ENCODE results near the gene PIGB. TPM values are rescaled to one million over a fixed set of nuclear protein-coding genes. Genes with fewer than 3 reads are reported as not detected.

PIGB gene
- total RNA-seq, 2 experiments from 2014 or later = 21.5 to 21.6 TPM

- TF ChIP-seq CTCF (IDR thresholded peaks at IDR 0.05) = no peak
- peaks cover 15% of the 10 kb centered on the region for H3K36me3 Mint-ChIP-seq (ENCODE audit: low read depth)
- no peaks in the 10 kb centered on the region for H3K9me3 ChIP-seq (ENCODE audit: control insufficient read depth in 1 of 2, insufficient read depth in 1 of 2, low read length in 2 of 2)
- H3K27me3 Mint-ChIP-seq = no peaks in the 10 kb centered on the region
- peaks cover 3% of the 10 kb centered on the region for H3K36me3 ChIP-seq (ENCODE audit: insufficient read depth, low read length)
- H3K27ac Mint-ChIP-seq = no peak overlapping the region
- H3K27me3 ChIP-seq (ENCODE audit: control insufficient read depth in 1 of 2, insufficient read depth in 2 of 2, low read length in 2 of 2) = no peaks in the 10 kb centered on the region
- H3K27ac ChIP-seq (ENCODE audit: low read depth in 1 of 2, low read length in 2 of 2) = no peak overlapping the region
- ATAC-seq (ENCODE audit: poor library complexity) (no peak), DNase-seq (peak in 3 of 14 experiments; percentile 13 to 19 (median 18))
- no peaks in the 10 kb centered on the region for H3K9me3 Mint-ChIP-seq
- H3K4me3 ChIP-seq (ENCODE audit: low read length) = no peak overlapping the region
- H3K4me1 Mint-ChIP-seq (ENCODE audit: low read depth) = peaks cover 64% of the 10 kb centered on the region
- POLR2A ChIA-PET = no interaction called here
- intact Hi-C loops (cut with DNase I, micrococcal nuclease) = no loop called here
- CTCF ChIA-PET = no interaction called here
- H3K4me3 Mint-ChIP-seq = no peak overlapping the region
- peaks cover 24% of the 10 kb centered on the region for H3K4me1 ChIP-seq (ENCODE audit: insufficient read depth, low read length)
Measured at GRCh38 chr15:55403531-55403930, 84.5 kb downstream of the PIGB start.

Small RNA genes lying within 50 kb of the gene (microRNA-seq; reads per million reads assigned to microRNA genes)
- gene MIR628 (ENCODE audit: borderline microRNAs expressed, borderline replicate concordance) = 26.9 reads per million, percentile 52 among the genes with 10 or more reads in this experiment

Other genes with a start within 250 kb of the PIGB start
- gene RSL24D1, start 122.3 kb upstream of the PIGB start, total RNA-seq = 100 to 1,000 TPM; 163 to 164 TPM
- 1 to 10 TPM; 9.0 TPM for gene RAB27A, start 29.4 kb upstream of the PIGB start, total RNA-seq
- 10 to 100 TPM in 1 of 2 experiments, 1 to 10 TPM in 1; 6.2 to 10.1 TPM for gene PIGBOS1, start 99 bp upstream of the PIGB start, total RNA-seq
- 10 to 100 TPM; 29.9 to 31.5 TPM for gene CCPG1, start 89.1 kb downstream of the PIGB start, total RNA-seq
- not detected for gene PIERCE2, start 89.3 kb downstream of the PIGB start, total RNA-seq
- under 1 TPM in 1 of 2 experiments, not detected in 1; 0.16 TPM for gene DNAAF4, start 189.0 kb downstream of the PIGB start, total RNA-seq